GM10266 (cell line): ENCODE measurements around the gene VPS54.
"Not testable (repeated sequence)": the region's sequence is repeated elsewhere in the genome, so short reads cannot be mapped to it uniquely, and the experiment has no call there.

Experiments used
- DNase-seq: peaks from one replicate; pipeline ENCODE4 v3.0.0; 2012; ENCODE audit errors: extremely low spot score
- TF ChIP-seq, protein P1 (sequence below): IDR thresholded peaks from 2 replicates; pipeline ENCODE4 v1.5.1; 2012; ENCODE audit warnings: mild to moderate bottlenecking, low read depth; ENCODE audit not compliant: control insufficient read depth, insufficient read depth; ENCODE audit errors: missing control alignments

The VPS54 gene

DNA sequence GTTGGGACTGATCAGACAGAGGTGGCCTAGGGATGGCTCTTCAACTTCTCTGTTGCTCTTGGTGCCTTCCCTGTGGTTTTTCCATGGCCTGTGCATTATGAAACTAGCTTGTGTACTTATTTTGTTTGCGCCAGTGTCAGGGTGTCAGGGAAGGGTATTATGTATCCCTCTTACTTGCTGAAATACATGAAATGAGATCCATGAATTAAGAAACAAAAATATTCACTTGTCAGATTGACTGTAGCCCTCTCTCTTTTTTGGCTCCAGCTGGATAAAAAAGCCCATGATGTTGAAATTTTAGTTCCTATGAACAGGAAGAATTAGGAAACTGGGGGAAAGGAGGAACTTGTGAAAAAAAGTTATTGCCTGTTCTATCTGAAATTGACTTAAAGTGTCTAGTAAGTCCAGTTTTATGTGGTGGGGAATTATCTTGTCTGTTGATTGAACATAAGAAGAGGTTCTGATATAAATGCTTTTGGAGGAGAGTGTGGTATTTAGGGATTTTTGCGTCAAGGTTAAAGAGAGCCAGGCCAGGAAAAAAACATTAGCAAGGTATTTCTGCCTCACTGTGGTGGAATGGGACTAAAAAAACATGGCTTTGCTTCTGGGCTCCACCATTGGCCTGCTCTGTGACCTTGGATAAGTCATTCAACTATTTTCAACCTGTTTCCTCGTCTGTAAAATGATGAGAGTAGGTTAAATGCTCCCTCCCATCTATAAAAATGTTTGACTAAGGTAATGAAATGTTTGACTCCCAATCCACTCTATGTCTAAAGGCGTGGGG lies 165.5 kb downstream of the VPS54 start:
- TF ChIP-seq, protein P1, sequence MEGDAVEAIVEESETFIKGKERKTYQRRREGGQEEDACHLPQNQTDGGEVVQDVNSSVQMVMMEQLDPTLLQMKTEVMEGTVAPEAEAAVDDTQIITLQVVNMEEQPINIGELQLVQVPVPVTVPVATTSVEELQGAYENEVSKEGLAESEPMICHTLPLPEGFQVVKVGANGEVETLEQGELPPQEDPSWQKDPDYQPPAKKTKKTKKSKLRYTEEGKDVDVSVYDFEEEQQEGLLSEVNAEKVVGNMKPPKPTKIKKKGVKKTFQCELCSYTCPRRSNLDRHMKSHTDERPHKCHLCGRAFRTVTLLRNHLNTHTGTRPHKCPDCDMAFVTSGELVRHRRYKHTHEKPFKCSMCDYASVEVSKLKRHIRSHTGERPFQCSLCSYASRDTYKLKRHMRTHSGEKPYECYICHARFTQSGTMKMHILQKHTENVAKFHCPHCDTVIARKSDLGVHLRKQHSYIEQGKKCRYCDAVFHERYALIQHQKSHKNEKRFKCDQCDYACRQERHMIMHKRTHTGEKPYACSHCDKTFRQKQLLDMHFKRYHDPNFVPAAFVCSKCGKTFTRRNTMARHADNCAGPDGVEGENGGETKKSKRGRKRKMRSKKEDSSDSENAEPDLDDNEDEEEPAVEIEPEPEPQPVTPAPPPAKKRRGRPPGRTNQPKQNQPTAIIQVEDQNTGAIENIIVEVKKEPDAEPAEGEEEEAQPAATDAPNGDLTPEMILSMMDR: no peak
- no peak for DNase-seq

DNA sequence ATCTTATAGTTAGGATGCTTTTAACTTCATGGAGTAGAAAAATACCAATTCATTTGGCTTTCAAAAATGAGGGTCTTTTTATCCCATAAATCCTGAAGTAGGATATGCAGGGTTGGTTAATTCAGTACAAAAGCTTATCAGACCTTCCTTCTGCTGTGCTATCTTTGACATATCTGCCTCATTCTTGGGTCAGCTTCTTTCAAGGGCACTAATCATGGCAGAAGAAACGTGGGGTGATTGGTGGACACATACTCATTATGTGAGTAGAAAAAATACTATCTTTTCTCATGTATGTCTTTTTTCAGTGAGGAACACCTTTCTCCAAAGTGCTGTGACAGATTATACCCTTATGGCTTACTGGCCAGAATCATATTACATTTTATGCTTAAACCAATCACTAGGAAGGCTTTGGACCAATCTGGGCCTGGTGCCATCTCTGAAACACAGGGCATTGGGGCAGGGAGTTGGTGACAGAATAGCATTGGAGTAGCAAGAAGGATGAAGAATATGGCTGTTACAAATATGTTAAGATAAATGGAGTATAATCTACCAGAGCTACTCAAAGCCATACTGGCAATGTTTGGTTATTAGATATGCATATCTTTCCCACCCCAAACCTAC lies 167.4 kb downstream of the VPS54 start:
- no peak for DNase-seq
- TF ChIP-seq, protein P1: no peak

DNA sequence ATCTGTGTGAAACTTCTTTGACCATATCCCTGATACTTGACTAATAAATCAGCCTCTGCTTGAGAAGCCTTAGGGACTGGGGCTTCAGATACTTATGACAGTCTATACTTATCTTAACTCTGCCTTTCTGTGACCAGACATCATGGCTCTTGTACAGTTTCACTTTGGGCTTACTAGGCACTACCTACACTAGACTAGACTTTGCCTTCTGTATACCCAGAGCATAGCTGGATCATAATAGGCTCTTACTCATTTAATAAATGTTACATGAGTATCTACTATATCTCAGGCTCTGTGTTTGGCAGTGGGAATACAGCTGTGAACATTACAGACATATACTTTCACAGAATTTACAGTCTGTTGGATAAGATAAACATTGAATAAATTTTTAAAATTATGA lies 168.6 kb downstream of the VPS54 start:
- TF ChIP-seq, protein P1: no peak
- DNase-seq: no peak

DNA sequence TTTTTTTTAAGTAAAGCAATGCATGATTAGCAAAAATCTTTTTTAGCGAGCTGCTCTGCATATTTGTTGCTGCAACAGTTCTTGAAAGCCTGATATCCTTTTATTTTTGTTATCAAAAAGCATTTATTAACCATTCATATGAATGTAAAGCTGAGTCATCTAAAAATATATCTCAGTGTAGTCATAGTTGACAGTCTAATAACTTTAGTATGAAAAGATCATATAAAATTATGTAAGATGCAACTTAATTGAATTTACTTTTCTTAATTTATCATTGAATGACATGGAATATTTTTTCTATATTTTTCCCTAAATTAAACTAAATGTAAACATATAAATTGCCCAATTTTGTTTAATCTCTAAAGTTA lies 169.0 kb downstream of the VPS54 start:
- TF ChIP-seq, protein P1: no peak
- no peak for DNase-seq

DNA sequence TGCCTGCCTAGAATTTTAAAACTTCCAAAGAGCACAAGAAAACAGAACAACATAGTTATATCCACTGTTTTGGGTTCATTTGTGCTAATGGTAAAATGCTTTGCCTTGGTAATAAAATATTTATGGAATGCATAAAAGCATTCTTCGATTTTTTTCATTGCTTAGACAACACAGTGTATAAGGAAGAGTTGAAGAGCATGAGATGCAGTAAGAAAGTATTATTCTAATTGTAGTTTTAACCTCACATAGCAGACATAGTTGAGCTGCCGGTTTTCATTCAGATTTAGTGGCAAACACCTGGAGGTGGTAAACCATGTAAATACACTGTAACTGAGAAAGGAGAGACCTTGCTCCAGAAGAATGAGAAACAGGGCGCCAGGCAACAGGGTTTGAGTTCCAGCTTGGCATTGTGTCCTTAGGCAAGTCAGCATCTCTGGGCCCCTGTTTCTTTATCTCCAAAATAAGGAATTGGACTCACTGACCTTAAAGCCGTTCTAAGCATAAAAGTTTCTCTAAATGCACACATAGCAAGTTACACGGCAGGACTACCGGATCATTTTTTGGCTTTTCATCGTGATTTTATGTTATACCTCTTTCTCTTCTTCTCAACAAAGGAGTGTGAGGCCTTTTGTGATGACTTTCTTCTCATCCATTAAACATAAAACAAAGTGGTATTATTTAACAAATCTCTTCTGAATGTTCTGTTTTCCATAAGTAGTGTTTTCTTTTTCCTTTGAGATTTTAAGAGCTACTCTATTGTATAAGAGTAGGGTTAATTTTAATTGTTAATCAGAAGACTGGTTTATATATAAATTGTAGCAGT lies 169.6 kb downstream of the VPS54 start:
- TF ChIP-seq, protein P1: no peak
- DNase-seq: no peak

DNA sequence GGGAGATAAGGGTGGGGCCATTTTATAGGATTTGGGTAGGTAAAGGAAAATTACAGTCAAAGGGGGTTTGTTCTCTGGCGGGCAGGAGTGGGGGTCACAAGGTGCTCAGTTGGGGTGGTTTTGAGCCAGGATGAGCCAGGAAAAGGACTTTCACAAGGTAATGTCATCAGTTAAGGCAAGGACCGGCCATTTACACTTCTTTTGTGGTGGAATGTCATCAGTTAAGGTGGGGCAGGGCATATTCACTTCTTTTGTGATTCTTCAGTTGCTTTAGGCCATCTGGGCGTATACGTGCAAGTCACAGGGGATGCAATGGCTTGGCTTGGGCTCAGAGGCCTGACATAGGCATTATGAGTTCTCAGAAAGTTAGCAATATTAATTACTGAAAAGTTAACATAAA lies 171.7 kb downstream of the VPS54 start:
- not testable (repeated sequence) for DNase-seq

DNA sequence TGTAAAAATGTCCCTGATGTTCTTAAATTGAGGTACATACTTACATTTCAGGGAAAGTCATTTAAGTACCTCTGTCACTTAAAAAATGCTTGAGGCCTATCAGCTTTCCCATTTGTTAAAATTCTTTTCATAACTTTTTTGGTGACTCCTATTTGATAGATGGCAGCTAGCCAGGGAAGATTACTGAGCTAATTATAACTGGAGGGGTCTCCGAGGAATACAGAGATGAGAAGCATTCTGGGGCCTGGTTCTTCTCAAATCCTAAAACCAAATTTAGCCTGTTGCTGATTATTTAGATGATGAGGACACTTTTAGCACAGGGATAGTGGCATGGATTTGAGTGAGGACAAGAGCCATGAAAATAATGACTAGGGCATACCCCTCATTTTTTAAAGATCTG lies 172.7 kb downstream of the VPS54 start:
- TF ChIP-seq, protein P1: no peak
- DNase-seq: no peak
